Gastroesophageal sphincter (tissue), 4 donors: Measurements from ENCODE around the gene ARL8B. TPM values are rescaled to one million over a fixed set of nuclear protein-coding genes. Genes with fewer than 3 reads are reported as not detected.

ENCODE experiments used
- ATAC-seq: fragments of 150-250 bp; one replicate; pipeline ENCODE4 v1.9.1; 2016; ENCODE audit warnings: mild to moderate bottlenecking, moderate library complexity
- H3K27ac ChIP-seq, 4 donors: fragments of 200-600 bp; sonication (generic) in 3 of 4; 1 replicate in 3 of 4; 2 replicates in 1 of 4; pipeline ENCODE4 v1.5.1; 2016 to 2019
- H3K27me3 ChIP-seq: fragments of 200-600 bp; sonication (generic); one replicate; pipeline ENCODE4 v1.5.1; 2019
- H3K36me3 ChIP-seq, 2 donors: fragments of 200-600 bp; sonication (generic); one replicate each; pipeline ENCODE4 v1.5.1; 2019; ENCODE audit warnings: control low read depth in 1 of 2
- H3K4me1 ChIP-seq, 3 donors: fragments of 200-600 bp; sonication (generic); 1 replicate in 2 of 3; 2 replicates in 1 of 3; pipeline ENCODE4 v1.5.1; 2016 to 2019; ENCODE audit warnings: control low read depth in 2 of 3
- H3K4me3 ChIP-seq, 2 donors: fragments of 200-600 bp; sonication (generic); one replicate each; pipeline ENCODE4 v1.5.1; 2019; ENCODE audit warnings: mild to moderate bottlenecking in 1 of 2, moderate library complexity in 1 of 2
- H3K9me3 ChIP-seq, 3 donors: fragments of 200-600 bp; sonication (generic); one replicate each; pipeline ENCODE4 v1.5.1; 2017 to 2019; ENCODE audit warnings: control low read depth in 2 of 3
- EP300 ChIP-seq: sonication (generic); formaldehyde crosslinking; IDR thresholded peaks from one replicate; pipeline ENCODE4 v1.6.1; 2017; ENCODE audit warnings: antibody characterized with exemption, mild to moderate bottlenecking
- POLR2A ChIP-seq, 2 donors: fragments of 450-650 bp; IDR thresholded peaks; one replicate each; pipeline ENCODE4 v1.6.1; 2017; ENCODE audit warnings: antibody characterized with exemption in 2 of 2, mild to moderate bottlenecking in 2 of 2, moderate library complexity in 1 of 2
- POLR2AphosphoS5 ChIP-seq: sonication (generic); formaldehyde crosslinking; IDR thresholded peaks from one replicate; pipeline ENCODE4 v1.6.1; 2017; ENCODE audit warnings: antibody characterized with exemption
- WGBS, 2 donors: methylation state at CpG; one replicate each; pipeline ENCODE4 v1.1.5; 2018; ENCODE audit warnings: low coverage in 1 of 2; 5-methylcytosine and 5-hydroxymethylcytosine counted together
- total RNA-seq, 4 donors: library from RNA; depleted of rRNA; stranded (reverse); fragments of >200 nt; gene quantifications; one replicate each; pipeline ENCODE4 v1.1.0, GENCODE V29; 2016
- TF ChIP-seq, protein P1 (sequence below), 4 experiments: fragments of 200-600 bp in 2 of 4; fragments of 450-650 bp in 2 of 4; sonication (generic) in 1 of 4; IDR thresholded peaks; one replicate each; pipeline ENCODE4 v1.5.1; 2017 to 2019; ENCODE audit warnings: antibody characterized with exemption in 4 of 4, mild to moderate bottlenecking in 2 of 4, moderate library complexity in 2 of 4

Gene ARL8B
- total RNA-seq, 4 donors from 2014 or later, result 41.5 to 59.9 (median 50.9) TPM

DNA sequence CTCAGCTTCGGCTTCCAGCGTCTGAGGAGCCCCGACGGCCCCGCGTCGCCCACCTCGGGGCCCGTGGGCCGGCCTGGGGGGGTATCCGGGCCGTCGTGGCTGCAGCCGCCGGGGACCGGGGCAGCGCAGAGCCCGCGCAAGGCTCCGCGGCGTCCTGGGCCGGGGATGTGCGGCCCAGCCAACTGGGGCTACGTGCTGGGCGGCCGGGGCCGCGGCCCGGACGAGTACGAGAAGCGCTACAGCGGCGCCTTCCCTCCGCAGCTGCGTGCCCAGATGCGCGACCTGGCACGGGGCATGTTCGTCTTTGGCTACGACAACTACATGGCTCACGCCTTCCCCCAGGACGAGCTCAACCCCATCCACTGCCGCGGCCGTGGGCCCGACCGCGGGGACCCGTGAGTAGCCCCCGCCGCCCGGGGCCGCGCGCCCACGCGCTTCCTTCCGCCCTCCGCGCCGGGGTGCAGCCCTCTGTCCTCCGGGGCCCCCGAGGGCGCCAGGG is 65.9 kb downstream of the ARL8B start:
- Histone ChIP-seq H3K9me3 (no peaks in the 10 kb centered on the region), H3K27ac (peak overlapping the region; percentile 84 to 98 (median 90)), H3K27me3 (no peaks in the 10 kb centered on the region), H3K36me3 (peaks cover 0 to 9% of the 10 kb centered on the region in 2 donors), H3K4me3 (peak overlapping the region; percentile 77 to 83), H3K4me1 (peaks cover 4 to 56% (median 14%) of the 10 kb centered on the region in 3 donors)
- ATAC-seq, result peak; percentile 46
- WGBS, 2 donors, result 0% methylated on average over 4 of the region's 66 CpGs; no CpG with 5 or more reads in 1 of the 2 donors
- TF ChIP-seq, protein P1, sequence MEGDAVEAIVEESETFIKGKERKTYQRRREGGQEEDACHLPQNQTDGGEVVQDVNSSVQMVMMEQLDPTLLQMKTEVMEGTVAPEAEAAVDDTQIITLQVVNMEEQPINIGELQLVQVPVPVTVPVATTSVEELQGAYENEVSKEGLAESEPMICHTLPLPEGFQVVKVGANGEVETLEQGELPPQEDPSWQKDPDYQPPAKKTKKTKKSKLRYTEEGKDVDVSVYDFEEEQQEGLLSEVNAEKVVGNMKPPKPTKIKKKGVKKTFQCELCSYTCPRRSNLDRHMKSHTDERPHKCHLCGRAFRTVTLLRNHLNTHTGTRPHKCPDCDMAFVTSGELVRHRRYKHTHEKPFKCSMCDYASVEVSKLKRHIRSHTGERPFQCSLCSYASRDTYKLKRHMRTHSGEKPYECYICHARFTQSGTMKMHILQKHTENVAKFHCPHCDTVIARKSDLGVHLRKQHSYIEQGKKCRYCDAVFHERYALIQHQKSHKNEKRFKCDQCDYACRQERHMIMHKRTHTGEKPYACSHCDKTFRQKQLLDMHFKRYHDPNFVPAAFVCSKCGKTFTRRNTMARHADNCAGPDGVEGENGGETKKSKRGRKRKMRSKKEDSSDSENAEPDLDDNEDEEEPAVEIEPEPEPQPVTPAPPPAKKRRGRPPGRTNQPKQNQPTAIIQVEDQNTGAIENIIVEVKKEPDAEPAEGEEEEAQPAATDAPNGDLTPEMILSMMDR (IDR thresholded peaks at IDR 0.05), result no peak
- TF ChIP-seq POLR2AphosphoS5 (no peak), EP300 (no peak)

DNA sequence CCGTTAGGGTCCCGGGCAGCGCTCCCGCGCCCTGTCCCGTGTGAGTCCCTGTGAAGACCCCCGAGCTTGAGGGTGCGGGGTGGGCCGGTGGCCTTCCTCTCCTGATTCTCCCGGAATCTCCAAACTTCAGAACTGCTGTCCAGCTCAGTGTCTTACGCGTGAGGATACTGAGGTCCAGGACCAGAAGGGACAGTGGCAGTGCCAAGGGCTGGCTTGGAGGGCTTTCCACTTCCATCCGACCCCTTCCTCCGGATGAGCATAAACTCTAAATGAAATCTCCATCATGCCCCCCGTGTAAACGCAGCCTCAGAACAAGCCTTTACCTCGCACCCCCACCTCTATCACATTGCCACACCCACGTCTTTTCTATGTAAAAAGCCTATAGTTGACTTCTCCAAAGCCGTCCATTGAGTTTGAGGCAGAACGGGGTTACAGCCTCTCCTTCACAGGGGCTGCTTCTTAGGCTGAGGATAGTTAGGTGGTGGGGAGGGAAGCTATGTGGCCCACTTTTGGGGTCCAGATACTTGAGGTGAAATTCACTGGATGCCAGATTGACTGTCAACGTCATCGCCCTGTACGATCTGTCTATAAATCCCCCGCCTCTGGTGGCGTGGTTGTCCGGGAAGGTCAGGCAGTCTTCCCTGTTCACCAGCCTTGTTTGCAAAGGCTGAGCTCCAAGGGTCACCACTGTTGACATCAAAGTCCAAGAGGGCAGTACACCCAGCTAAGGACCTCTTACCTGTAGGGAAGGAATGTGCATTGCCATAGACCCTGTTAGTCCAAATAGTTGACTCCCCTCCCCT is 66.5 kb downstream of the ARL8B start:
- no peaks in the 10 kb centered on the region for H3K27me3 ChIP-seq
- peak overlapping the region; percentile 77 to 83 for H3K4me3 ChIP-seq
- H3K36me3 ChIP-seq, result peaks cover 0 to 6% of the 10 kb centered on the region in 2 donors
- 0 to 3% methylated on average over 5 to 8 of the region's 26 CpGs for WGBS, 2 donors
- no peak for TF ChIP-seq POLR2A (IDR thresholded peaks at IDR 0.05)
- no peak for TF ChIP-seq POLR2AphosphoS5
- TF ChIP-seq, protein P1 (IDR thresholded peaks at IDR 0.05), result no peak
- TF ChIP-seq EP300, result no peak
- H3K9me3 ChIP-seq, result no peaks in the 10 kb centered on the region
- peaks cover 4 to 57% (median 14%) of the 10 kb centered on the region in 3 donors for H3K4me1 ChIP-seq
- ATAC-seq, result no peak
- H3K27ac ChIP-seq, result peak overlapping the region; percentile 84 to 98 (median 90)

GRCh38 chr3:5190147-5190791 is 68.2 kb downstream of the ARL8B start:
- Histone ChIP-seq H3K27ac (no peak overlapping the region), H3K9me3 (no peaks in the 10 kb centered on the region), H3K4me1 (peaks cover 6 to 74% (median 23%) of the 10 kb centered on the region in 3 donors), H3K4me3 (peak overlapping the region in 1 of 2 donors; percentile 77), H3K36me3 (peaks cover 0 to 7% of the 10 kb centered on the region in 2 donors), H3K27me3 (no peaks in the 10 kb centered on the region)
- 76 to 83% methylated on average over 5 to 6 of the region's 7 CpGs for WGBS, 2 donors
- no peak for TF ChIP-seq POLR2AphosphoS5
- no peak for TF ChIP-seq POLR2A (IDR thresholded peaks at IDR 0.05)
- no peak for TF ChIP-seq EP300
- TF ChIP-seq, protein P1 (IDR thresholded peaks at IDR 0.05), result no peak
- ATAC-seq, result no peak

GRCh38 chr3:5191555-5192304 is 69.6 kb downstream of the ARL8B start:
- no peaks in the 10 kb centered on the region for H3K27me3 ChIP-seq
- H3K4me3 ChIP-seq, result no peak overlapping the region
- ATAC-seq, result no peak
- H3K4me1 ChIP-seq, result peaks cover 6 to 73% (median 27%) of the 10 kb centered on the region in 3 donors
- 88 to 90% methylated on average over 5 of the region's 5 CpGs for WGBS, 2 donors
- no peak overlapping the region for H3K27ac ChIP-seq
- H3K9me3 ChIP-seq, result no peaks in the 10 kb centered on the region
- TF ChIP-seq POLR2AphosphoS5, result no peak
- TF ChIP-seq, protein P1 (IDR thresholded peaks at IDR 0.05), result no peak
- no peak for TF ChIP-seq POLR2A (IDR thresholded peaks at IDR 0.05)
- TF ChIP-seq EP300, result no peak
- peaks cover 0 to 18% of the 10 kb centered on the region in 2 donors for H3K36me3 ChIP-seq
